ENCODE results near the gene NR3C1. TPM values are rescaled to one million over a fixed set of nuclear protein-coding genes. Genes with fewer than 3 reads are reported as not detected.

NR3C1 gene
- polyA plus RNA-seq (ENCODE audit: insufficient read length in 4 of 4) = 10 to 100 TPM; 37.5 to 42.2 (median 38.4) TPM

- DNase-seq (ENCODE audit: low read depth in 4 of 4, low spot score in 3 of 4) = peak; percentile 51 to 67 (median 59)
Measured at GRCh38 chr5:143403593-143404415, at the start of gene NR3C1. NR3C1 (minus strand) TSS chr5:143403686; CDS start chr5:143400839, 2,847 bp downstream.

- DNase-seq (ENCODE audit: low read depth in 4 of 4, low spot score in 3 of 4) = no peak
Measured at GRCh38 chr5:143449772-143450171, 46.3 kb upstream of the NR3C1 start.

- no peak for DNase-seq (ENCODE audit: low read depth in 4 of 4, low spot score in 3 of 4)
Measured at GRCh38 chr5:143448518-143448917, 45.0 kb upstream of the NR3C1 start.

- DNase-seq (ENCODE audit: low read depth in 4 of 4, low spot score in 3 of 4) = no peak
Measured at GRCh38 chr5:143447983-143448382, 44.5 kb upstream of the NR3C1 start.

- no peak for DNase-seq (ENCODE audit: low read depth in 4 of 4, low spot score in 3 of 4)
Measured at GRCh38 chr5:143446535-143447226, 43.2 kb upstream of the NR3C1 start.

- no peak for DNase-seq (ENCODE audit: low read depth in 4 of 4, low spot score in 3 of 4)
Measured at GRCh38 chr5:143445776-143446175, 42.3 kb upstream of the NR3C1 start.

- DNase-seq (ENCODE audit: low read depth in 4 of 4, low spot score in 3 of 4) = no peak
Measured at GRCh38 chr5:143443330-143443729, 39.8 kb upstream of the NR3C1 start.

- DNase-seq (ENCODE audit: low read depth in 4 of 4, low spot score in 3 of 4) = no peak
Measured at GRCh38 chr5:143442385-143442784, 38.9 kb upstream of the NR3C1 start.

- DNase-seq (ENCODE audit: low read depth in 4 of 4, low spot score in 3 of 4) = peak in 2 of 4 donors; percentile 18 to 20
Measured at GRCh38 chr5:143440448-143441115, 37.1 kb upstream of the NR3C1 start.

- DNase-seq (ENCODE audit: low read depth in 4 of 4, low spot score in 3 of 4) = no peak
Measured at GRCh38 chr5:143437666-143438273, 34.3 kb upstream of the NR3C1 start.

GRCh38 chr5:143436871-143437270 lies 33.4 kb upstream of the NR3C1 start:
- DNase-seq (ENCODE audit: low read depth in 4 of 4, low spot score in 3 of 4) = no peak

GRCh38 chr5:143435210-143435657 lies 31.7 kb upstream of the NR3C1 start:
- DNase-seq (ENCODE audit: low read depth in 4 of 4, low spot score in 3 of 4) = no peak

- no peak for DNase-seq (ENCODE audit: low read depth in 4 of 4, low spot score in 3 of 4)
Measured at GRCh38 chr5:143434261-143435209, 31.0 kb upstream of the NR3C1 start.

GRCh38 chr5:143433670-143434069 lies 30.2 kb upstream of the NR3C1 start:
- no peak for DNase-seq (ENCODE audit: low read depth in 4 of 4, low spot score in 3 of 4)

- DNase-seq (ENCODE audit: low read depth in 4 of 4, low spot score in 3 of 4) = no peak
Measured at GRCh38 chr5:143432658-143433239, 29.3 kb upstream of the NR3C1 start.

- DNase-seq (ENCODE audit: low read depth in 4 of 4, low spot score in 3 of 4) = no peak
Measured at GRCh38 chr5:143431789-143432188, 28.3 kb upstream of the NR3C1 start.

- DNase-seq (ENCODE audit: low read depth in 4 of 4, low spot score in 3 of 4) = no peak
Measured at GRCh38 chr5:143428738-143429420, 25.4 kb upstream of the NR3C1 start.

GRCh38 chr5:143428155-143428554 lies 24.7 kb upstream of the NR3C1 start:
- no peak for DNase-seq (ENCODE audit: low read depth in 4 of 4, low spot score in 3 of 4)
